Lung (tissue), 12 donors: ENCODE measurements around the gene LEKR1. TPM values are rescaled to one million over a fixed set of nuclear protein-coding genes. Genes with fewer than 3 reads are reported as not detected.
"Not testable (repeated sequence)": the region's sequence is repeated elsewhere in the genome, so short reads cannot be mapped to it uniquely, and the experiment has no call there.

Experiments used
- ATAC-seq: fragments of 200-7000 bp; cut with Tn5 transposase; one replicate; pipeline ENCODE4 v1.9.1; 2020; ENCODE audit warnings: moderate number of reproducible peaks; ENCODE audit not compliant: insufficient read depth, low FRiP score
- DNase-seq, 3 donors: peaks; one replicate each; pipeline ENCODE4 v3.0.0-alpha.2; 2013 to 2017
- H3K27ac ChIP-seq, 2 donors: one replicate each; pipeline ENCODE4 v1.5.1; 2013; ENCODE audit warnings: mild to moderate bottlenecking in 2 of 2, moderate library complexity in 2 of 2, control low read depth in 1 of 2, inconsistent platforms in 1 of 2, low read depth in 1 of 2, low read length in 1 of 2
- H3K27me3 ChIP-seq, 3 donors: one replicate each; pipeline ENCODE4 v1.5.1; 2013; ENCODE audit warnings: low read length in 2 of 3; ENCODE audit not compliant: control insufficient read depth in 3 of 3, insufficient read depth in 3 of 3
- H3K36me3 ChIP-seq, 4 donors: one replicate each; pipeline ENCODE4 v1.5.1; 2013; ENCODE audit warnings: low read length in 4 of 4, mild to moderate bottlenecking in 1 of 4, moderate library complexity in 1 of 4; ENCODE audit not compliant: control insufficient read depth in 4 of 4, insufficient read depth in 4 of 4
- H3K4me1 ChIP-seq, 5 donors: one replicate each; pipeline ENCODE4 v1.5.1; 2013; ENCODE audit warnings: low read length in 5 of 5, mild to moderate bottlenecking in 2 of 5, moderate library complexity in 1 of 5; ENCODE audit not compliant: control insufficient read depth in 5 of 5, insufficient read depth in 5 of 5
- H3K4me3 ChIP-seq: one replicate; pipeline ENCODE4 v1.5.1; 2013; ENCODE audit warnings: mild to moderate bottlenecking, control low read depth, moderate library complexity
- H3K9ac ChIP-seq, 2 donors: one replicate each; pipeline ENCODE4 v1.5.1; 2013; ENCODE audit warnings: low read length in 2 of 2, control low read depth in 1 of 2; ENCODE audit not compliant: insufficient read depth in 1 of 2
- H3K9me3 ChIP-seq, 4 donors: one replicate each; pipeline ENCODE4 v1.5.1; 2013; ENCODE audit warnings: low read length in 3 of 4, mild to moderate bottlenecking in 1 of 4, moderate library complexity in 1 of 4; ENCODE audit not compliant: control insufficient read depth in 4 of 4, insufficient read depth in 3 of 4
- CTCF ChIP-seq: IDR thresholded peaks from 2 replicates; pipeline ENCODE4 v1.5.1; 2012; ENCODE audit warnings: mild to moderate bottlenecking; ENCODE audit errors: control extremely low read depth, extremely low read depth
- WGBS, 2 donors: extraction: QIAGEN DNeasy Blood & Tissue Kit; methylation state at CpG; one replicate each; pipeline ENCODE4 v1.1.7; 2013; 5-methylcytosine and 5-hydroxymethylcytosine counted together
- polyA plus RNA-seq, 2 donors: library from polyadenylated mRNA; stranded (reverse); fragments of 200-250 nt; gene quantifications; one replicate each; pipeline ENCODE4 v1.2.1, GENCODE V29; 2013
- total RNA-seq, 2 donors: library from RNA; depleted of rRNA in 1 of 2; stranded (reverse); fragments of >200 nt in 1 of 2; gene quantifications; one replicate each; pipeline ENCODE4 v1.2.1, GENCODE V29; 2014 to 2021
- donor health status: control.
- donor health status: control.
- donor health status: Bipolar disorder and iron deficiency.
- donor health status: healthy.
- donor health status: DM: yes; HTN: yes; CAD: no.

LEKR1 gene
- total and polyA plus RNA-seq, 4 donors: 0.71 to 5.4 (median 3.2) TPM

GRCh38 chr3:156952011-156952410 is 125.9 kb downstream of the LEKR1 start:
- H3K4me3 ChIP-seq: no peak overlapping the region
- DNase-seq (no peak), ATAC-seq (no peak)
- no peaks in the 10 kb centered on the region for H3K36me3 ChIP-seq
- H3K27me3 ChIP-seq: no peaks in the 10 kb centered on the region
- H3K27ac ChIP-seq: no peak overlapping the region
- 63 to 68% methylated on average over 2 of the region's 2 CpGs for WGBS, 2 donors
- H3K4me1 ChIP-seq: no peaks in the 10 kb centered on the region
- no peak overlapping the region for H3K9ac ChIP-seq
- H3K9me3 ChIP-seq: no peaks in the 10 kb centered on the region
- TF ChIP-seq CTCF: no peak

- WGBS, 2 donors: 85 to 92% methylated on average over 1 of the region's 1 CpG
- ATAC-seq: no peak
- Histone ChIP-seq H3K27me3 (no peaks in the 10 kb centered on the region), H3K9ac (no peak overlapping the region), H3K36me3 (no peaks in the 10 kb centered on the region), H3K4me3 (no peak overlapping the region), H3K9me3 (no peaks in the 10 kb centered on the region), H3K4me1 (no peaks in the 10 kb centered on the region), H3K27ac (no peak overlapping the region)
- no peak for DNase-seq
- TF ChIP-seq CTCF: no peak
These were observed 131.6 kb downstream of the LEKR1 start for GRCh38 chr3:156957715-156958114.

GRCh38 chr3:156963096-156963495 is 136.9 kb downstream of the LEKR1 start:
- H3K9me3 ChIP-seq: peaks cover 0 to 2% (median 0%) of the 10 kb centered on the region in 4 donors
- ATAC-seq (no peak), DNase-seq (no peak)
- WGBS, 2 donors: 75 to 77% methylated on average over 3 of the region's 3 CpGs
- no peak overlapping the region for H3K9ac ChIP-seq
- TF ChIP-seq CTCF: no peak
- no peak overlapping the region for H3K27ac ChIP-seq
- no peaks in the 10 kb centered on the region for H3K27me3 ChIP-seq
- H3K36me3 ChIP-seq: no peaks in the 10 kb centered on the region
- H3K4me1 ChIP-seq: no peaks in the 10 kb centered on the region
- H3K4me3 ChIP-seq: no peak overlapping the region

GRCh38 chr3:156964577-156964976 is 138.4 kb downstream of the LEKR1 start:
- Histone ChIP-seq H3K9me3 (peaks cover 0 to 2% (median 0%) of the 10 kb centered on the region in 4 donors), H3K27me3 (no peaks in the 10 kb centered on the region), H3K9ac (no peak overlapping the region), H3K4me3 (no peak overlapping the region), H3K4me1 (no peaks in the 10 kb centered on the region), H3K27ac (no peak overlapping the region), H3K36me3 (no peaks in the 10 kb centered on the region)
- DNase-seq (no peak), ATAC-seq (no peak)
- WGBS, 2 donors: 58 to 74% methylated on average over 3 of the region's 3 CpGs
- no peak for TF ChIP-seq CTCF

- not testable (repeated sequence) for H3K4me1 ChIP-seq, ATAC-seq, H3K36me3 ChIP-seq, H3K27ac ChIP-seq, H3K9me3 ChIP-seq, H3K4me3 ChIP-seq, DNase-seq, H3K9ac ChIP-seq, H3K27me3 ChIP-seq
- 93 to 95% methylated on average over 10 of the region's 10 CpGs for WGBS, 2 donors
These were observed 140.2 kb downstream of the LEKR1 start for GRCh38 chr3:156966349-156966748.
